WTC11 (cell line): ENCODE results near the gene TBC1D19. TPM values are rescaled to one million over a fixed set of nuclear protein-coding genes. Genes with fewer than 3 reads are reported as not detected.

Experiments
- ATAC-seq: fragments of 200-7000 bp; cut with Tn5 transposase; 2 replicates; pipeline ENCODE4 v1.10.0; 2021; ENCODE audit warnings: mild to moderate bottlenecking, moderate library complexity
- CTCF ChIA-PET: fragments of 300-600 bp; sonication (Branson Sonifier 250); formaldehyde crosslinking; loops from one replicate; lab custom pipeline; 2021; ENCODE audit warnings: antibody characterized with exemption; lab: Charles Lee
- POLR2A ChIA-PET: fragments of 350-600 bp; sonication (Branson Sonifier 250); formaldehyde crosslinking; loops from one replicate; lab custom pipeline; 2021; ENCODE audit warnings: antibody characterized with exemption; lab: Charles Lee
- DNase-seq: peaks from one replicate; pipeline ENCODE4 v3.0.0; 2021; ENCODE audit warnings: low spot score
- H3K27ac Mint-ChIP-seq: 2 replicates; pipeline ENCODE4 v1.8.0; 2021; ENCODE audit warnings: mixed read lengths
- H3K27me3 Mint-ChIP-seq: 2 replicates; pipeline ENCODE4 v1.8.0; 2021; ENCODE audit warnings: low read depth, mild to moderate bottlenecking, moderate library complexity, mixed read lengths
- H3K36me3 Mint-ChIP-seq: 2 replicates; pipeline ENCODE4 v1.8.0; 2021; ENCODE audit warnings: mixed read lengths
- H3K4me1 Mint-ChIP-seq: 2 replicates; pipeline ENCODE4 v1.8.0; 2022; ENCODE audit warnings: mixed read lengths
- H3K4me3 Mint-ChIP-seq: 2 replicates; pipeline ENCODE4 v1.8.0; 2021; ENCODE audit warnings: mild to moderate bottlenecking, moderate library complexity, mixed read lengths
- H3K9me3 Mint-ChIP-seq: 2 replicates; pipeline ENCODE4 v1.8.0; 2021; ENCODE audit warnings: mixed read lengths
- CBFB ChIP-seq: sonication (generic); formaldehyde crosslinking; IDR thresholded peaks from 2 replicates; pipeline ENCODE4 v1.8.1; 2022; ENCODE audit warnings: mild to moderate bottlenecking, low read depth, missing genetic modification reagents
- CREB1 ChIP-seq: sonication (generic); formaldehyde crosslinking; IDR thresholded peaks from 2 replicates; pipeline ENCODE4 v1.8.0; 2023; ENCODE audit warnings: mild to moderate bottlenecking, missing genetic modification reagents
- GTF2I ChIP-seq: fragments of 250-450 bp; sonication (Bioruptor Pico); conservative IDR thresholded peaks from 2 replicates; pipeline ENCODE4 v1.4.0; 2021; ENCODE audit warnings: mild to moderate bottlenecking
- IRF2 ChIP-seq: sonication (generic); formaldehyde crosslinking; IDR thresholded peaks from 2 replicates; pipeline ENCODE4 v1.8.0; 2022; ENCODE audit warnings: low read depth, missing genetic modification reagents, borderline replicate concordance
- NFE2L1 ChIP-seq: sonication (generic); formaldehyde crosslinking; IDR thresholded peaks from 2 replicates; pipeline ENCODE4 v1.8.1; 2023; ENCODE audit warnings: missing genetic modification reagents
- NFYB ChIP-seq: sonication (generic); formaldehyde crosslinking; conservative IDR thresholded peaks from 2 replicates; pipeline ENCODE4 v1.8.0; 2022; ENCODE audit warnings: low read depth, missing genetic modification reagents
- PRRX2 ChIP-seq: fragments of 250-450 bp; sonication (Bioruptor Pico); IDR thresholded peaks from 2 replicates; pipeline ENCODE4 v1.8.0; 2021; ENCODE audit warnings: mild to moderate bottlenecking
- TP53 ChIP-seq: sonication (generic); formaldehyde crosslinking; IDR thresholded peaks from 2 replicates; pipeline ENCODE4 v1.8.1; 2023; ENCODE audit warnings: mild to moderate bottlenecking, missing genetic modification reagents
- ZNF416 ChIP-seq: fragments of 250-450 bp; sonication (Bioruptor Pico); IDR thresholded peaks from 2 replicates; pipeline ENCODE4 v1.9.0; 2021; ENCODE audit warnings: mild to moderate bottlenecking, inconsistent platforms
- total RNA-seq: library from RNA; stranded (reverse); gene quantifications from 3 replicates; pipeline ENCODE4 v1.2.3, GENCODE V29; 2021
- TF ChIP-seq, protein P1 (sequence below): sonication (generic); formaldehyde crosslinking; IDR thresholded peaks from 2 replicates; pipeline ENCODE4 v1.8.0; 2023; ENCODE audit warnings: missing genetic modification reagents, mild to moderate bottlenecking, borderline replicate concordance
- TF ChIP-seq, protein P2 (sequence below): sonication (generic); formaldehyde crosslinking; IDR thresholded peaks from 2 replicates; pipeline ENCODE4 v1.8.1; 2022; ENCODE audit warnings: missing genetic modification reagents, borderline replicate concordance
- TF ChIP-seq, protein P3 (sequence below): fragments of 250-450 bp; sonication (Bioruptor Pico); IDR thresholded peaks from 2 replicates; pipeline ENCODE4 v1.9.0; 2021; ENCODE audit warnings: mild to moderate bottlenecking, borderline replicate concordance
- TF ChIP-seq, protein P4 (sequence below): fragments of 200-600 bp; IDR thresholded peaks from 2 replicates; pipeline ENCODE4 v1.8.0; 2022; ENCODE audit warnings: antibody characterized with exemption
- TF ChIP-seq, protein P5 (sequence below): sonication (generic); formaldehyde crosslinking; IDR thresholded peaks from 2 replicates; pipeline ENCODE4 v1.8.0; 2022; ENCODE audit warnings: mild to moderate bottlenecking, missing genetic modification reagents
- TF ChIP-seq, protein P6 (sequence below): sonication (generic); formaldehyde crosslinking; IDR thresholded peaks from 2 replicates; pipeline ENCODE4 v1.8.0; 2023; ENCODE audit warnings: mild to moderate bottlenecking, missing genetic modification reagents

The TBC1D19 gene
- total RNA-seq, 1 experiment from 2014 or later: 2.1 TPM

DNA sequence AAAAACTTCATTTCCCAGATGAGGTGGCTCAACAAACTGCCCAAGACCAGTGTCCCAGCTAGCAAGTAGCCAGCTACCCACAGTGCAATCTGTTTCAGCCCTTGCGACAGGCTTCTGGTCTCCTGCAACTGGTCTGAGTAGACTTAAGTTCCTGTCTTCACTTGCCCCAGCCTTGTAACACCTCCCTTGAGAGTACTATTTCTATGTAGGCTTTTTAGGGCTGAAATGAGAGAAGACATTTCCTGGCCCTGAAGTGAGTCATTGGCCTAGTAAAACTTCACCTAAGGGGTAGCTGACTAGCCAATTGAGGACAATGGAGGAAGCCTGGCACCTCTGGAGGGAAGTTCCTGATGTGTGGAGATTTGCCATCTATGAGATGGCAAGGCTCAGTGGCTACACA is 196.7 kb downstream of the TBC1D19 start:
- DNase-seq (no peak), ATAC-seq (no peak)
- peaks cover 2% of the 10 kb centered on the region for H3K4me1 Mint-ChIP-seq
- TF ChIP-seq, protein P1, sequence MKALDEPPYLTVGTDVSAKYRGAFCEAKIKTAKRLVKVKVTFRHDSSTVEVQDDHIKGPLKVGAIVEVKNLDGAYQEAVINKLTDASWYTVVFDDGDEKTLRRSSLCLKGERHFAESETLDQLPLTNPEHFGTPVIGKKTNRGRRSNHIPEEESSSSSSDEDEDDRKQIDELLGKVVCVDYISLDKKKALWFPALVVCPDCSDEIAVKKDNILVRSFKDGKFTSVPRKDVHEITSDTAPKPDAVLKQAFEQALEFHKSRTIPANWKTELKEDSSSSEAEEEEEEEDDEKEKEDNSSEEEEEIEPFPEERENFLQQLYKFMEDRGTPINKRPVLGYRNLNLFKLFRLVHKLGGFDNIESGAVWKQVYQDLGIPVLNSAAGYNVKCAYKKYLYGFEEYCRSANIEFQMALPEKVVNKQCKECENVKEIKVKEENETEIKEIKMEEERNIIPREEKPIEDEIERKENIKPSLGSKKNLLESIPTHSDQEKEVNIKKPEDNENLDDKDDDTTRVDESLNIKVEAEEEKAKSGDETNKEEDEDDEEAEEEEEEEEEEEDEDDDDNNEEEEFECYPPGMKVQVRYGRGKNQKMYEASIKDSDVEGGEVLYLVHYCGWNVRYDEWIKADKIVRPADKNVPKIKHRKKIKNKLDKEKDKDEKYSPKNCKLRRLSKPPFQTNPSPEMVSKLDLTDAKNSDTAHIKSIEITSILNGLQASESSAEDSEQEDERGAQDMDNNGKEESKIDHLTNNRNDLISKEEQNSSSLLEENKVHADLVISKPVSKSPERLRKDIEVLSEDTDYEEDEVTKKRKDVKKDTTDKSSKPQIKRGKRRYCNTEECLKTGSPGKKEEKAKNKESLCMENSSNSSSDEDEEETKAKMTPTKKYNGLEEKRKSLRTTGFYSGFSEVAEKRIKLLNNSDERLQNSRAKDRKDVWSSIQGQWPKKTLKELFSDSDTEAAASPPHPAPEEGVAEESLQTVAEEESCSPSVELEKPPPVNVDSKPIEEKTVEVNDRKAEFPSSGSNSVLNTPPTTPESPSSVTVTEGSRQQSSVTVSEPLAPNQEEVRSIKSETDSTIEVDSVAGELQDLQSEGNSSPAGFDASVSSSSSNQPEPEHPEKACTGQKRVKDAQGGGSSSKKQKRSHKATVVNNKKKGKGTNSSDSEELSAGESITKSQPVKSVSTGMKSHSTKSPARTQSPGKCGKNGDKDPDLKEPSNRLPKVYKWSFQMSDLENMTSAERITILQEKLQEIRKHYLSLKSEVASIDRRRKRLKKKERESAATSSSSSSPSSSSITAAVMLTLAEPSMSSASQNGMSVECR: no peak
- TF ChIP-seq ZNF416 (CRISPR knock-in tag): no peak
- TF ChIP-seq, protein P2, sequence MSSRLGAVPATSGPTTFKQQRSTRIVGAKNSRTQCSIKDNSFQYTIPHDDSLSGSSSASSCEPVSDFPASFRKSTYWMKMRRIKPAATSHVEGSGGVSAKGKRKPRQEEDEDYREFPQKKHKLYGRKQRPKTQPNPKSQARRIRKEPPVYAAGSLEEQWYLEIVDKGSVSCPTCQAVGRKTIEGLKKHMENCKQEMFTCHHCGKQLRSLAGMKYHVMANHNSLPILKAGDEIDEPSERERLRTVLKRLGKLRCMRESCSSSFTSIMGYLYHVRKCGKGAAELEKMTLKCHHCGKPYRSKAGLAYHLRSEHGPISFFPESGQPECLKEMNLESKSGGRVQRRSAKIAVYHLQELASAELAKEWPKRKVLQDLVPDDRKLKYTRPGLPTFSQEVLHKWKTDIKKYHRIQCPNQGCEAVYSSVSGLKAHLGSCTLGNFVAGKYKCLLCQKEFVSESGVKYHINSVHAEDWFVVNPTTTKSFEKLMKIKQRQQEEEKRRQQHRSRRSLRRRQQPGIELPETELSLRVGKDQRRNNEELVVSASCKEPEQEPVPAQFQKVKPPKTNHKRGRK: no peak
- TF ChIP-seq NFE2L1 (CRISPR knock-in tag): no peak
- TF ChIP-seq, protein P3, sequence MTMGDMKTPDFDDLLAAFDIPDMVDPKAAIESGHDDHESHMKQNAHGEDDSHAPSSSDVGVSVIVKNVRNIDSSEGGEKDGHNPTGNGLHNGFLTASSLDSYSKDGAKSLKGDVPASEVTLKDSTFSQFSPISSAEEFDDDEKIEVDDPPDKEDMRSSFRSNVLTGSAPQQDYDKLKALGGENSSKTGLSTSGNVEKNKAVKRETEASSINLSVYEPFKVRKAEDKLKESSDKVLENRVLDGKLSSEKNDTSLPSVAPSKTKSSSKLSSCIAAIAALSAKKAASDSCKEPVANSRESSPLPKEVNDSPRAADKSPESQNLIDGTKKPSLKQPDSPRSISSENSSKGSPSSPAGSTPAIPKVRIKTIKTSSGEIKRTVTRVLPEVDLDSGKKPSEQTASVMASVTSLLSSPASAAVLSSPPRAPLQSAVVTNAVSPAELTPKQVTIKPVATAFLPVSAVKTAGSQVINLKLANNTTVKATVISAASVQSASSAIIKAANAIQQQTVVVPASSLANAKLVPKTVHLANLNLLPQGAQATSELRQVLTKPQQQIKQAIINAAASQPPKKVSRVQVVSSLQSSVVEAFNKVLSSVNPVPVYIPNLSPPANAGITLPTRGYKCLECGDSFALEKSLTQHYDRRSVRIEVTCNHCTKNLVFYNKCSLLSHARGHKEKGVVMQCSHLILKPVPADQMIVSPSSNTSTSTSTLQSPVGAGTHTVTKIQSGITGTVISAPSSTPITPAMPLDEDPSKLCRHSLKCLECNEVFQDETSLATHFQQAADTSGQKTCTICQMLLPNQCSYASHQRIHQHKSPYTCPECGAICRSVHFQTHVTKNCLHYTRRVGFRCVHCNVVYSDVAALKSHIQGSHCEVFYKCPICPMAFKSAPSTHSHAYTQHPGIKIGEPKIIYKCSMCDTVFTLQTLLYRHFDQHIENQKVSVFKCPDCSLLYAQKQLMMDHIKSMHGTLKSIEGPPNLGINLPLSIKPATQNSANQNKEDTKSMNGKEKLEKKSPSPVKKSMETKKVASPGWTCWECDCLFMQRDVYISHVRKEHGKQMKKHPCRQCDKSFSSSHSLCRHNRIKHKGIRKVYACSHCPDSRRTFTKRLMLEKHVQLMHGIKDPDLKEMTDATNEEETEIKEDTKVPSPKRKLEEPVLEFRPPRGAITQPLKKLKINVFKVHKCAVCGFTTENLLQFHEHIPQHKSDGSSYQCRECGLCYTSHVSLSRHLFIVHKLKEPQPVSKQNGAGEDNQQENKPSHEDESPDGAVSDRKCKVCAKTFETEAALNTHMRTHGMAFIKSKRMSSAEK (CRISPR knock-in tag): no peak
- TF ChIP-seq, protein P4, sequence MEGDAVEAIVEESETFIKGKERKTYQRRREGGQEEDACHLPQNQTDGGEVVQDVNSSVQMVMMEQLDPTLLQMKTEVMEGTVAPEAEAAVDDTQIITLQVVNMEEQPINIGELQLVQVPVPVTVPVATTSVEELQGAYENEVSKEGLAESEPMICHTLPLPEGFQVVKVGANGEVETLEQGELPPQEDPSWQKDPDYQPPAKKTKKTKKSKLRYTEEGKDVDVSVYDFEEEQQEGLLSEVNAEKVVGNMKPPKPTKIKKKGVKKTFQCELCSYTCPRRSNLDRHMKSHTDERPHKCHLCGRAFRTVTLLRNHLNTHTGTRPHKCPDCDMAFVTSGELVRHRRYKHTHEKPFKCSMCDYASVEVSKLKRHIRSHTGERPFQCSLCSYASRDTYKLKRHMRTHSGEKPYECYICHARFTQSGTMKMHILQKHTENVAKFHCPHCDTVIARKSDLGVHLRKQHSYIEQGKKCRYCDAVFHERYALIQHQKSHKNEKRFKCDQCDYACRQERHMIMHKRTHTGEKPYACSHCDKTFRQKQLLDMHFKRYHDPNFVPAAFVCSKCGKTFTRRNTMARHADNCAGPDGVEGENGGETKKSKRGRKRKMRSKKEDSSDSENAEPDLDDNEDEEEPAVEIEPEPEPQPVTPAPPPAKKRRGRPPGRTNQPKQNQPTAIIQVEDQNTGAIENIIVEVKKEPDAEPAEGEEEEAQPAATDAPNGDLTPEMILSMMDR: no peak
- TF ChIP-seq GTF2I (CRISPR knock-in tag): no peak
- TF ChIP-seq TP53 (CRISPR knock-in tag): no peak
- TF ChIP-seq NFYB (CRISPR knock-in tag): no peak
- TF ChIP-seq PRRX2 (CRISPR knock-in tag): no peak
- TF ChIP-seq, protein P5, sequence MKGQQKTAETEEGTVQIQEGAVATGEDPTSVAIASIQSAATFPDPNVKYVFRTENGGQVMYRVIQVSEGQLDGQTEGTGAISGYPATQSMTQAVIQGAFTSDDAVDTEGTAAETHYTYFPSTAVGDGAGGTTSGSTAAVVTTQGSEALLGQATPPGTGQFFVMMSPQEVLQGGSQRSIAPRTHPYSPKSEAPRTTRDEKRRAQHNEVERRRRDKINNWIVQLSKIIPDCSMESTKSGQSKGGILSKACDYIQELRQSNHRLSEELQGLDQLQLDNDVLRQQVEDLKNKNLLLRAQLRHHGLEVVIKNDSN (CRISPR knock-in tag): no peak
- TF ChIP-seq CREB1 (CRISPR knock-in tag): no peak
- TF ChIP-seq, protein P6, sequence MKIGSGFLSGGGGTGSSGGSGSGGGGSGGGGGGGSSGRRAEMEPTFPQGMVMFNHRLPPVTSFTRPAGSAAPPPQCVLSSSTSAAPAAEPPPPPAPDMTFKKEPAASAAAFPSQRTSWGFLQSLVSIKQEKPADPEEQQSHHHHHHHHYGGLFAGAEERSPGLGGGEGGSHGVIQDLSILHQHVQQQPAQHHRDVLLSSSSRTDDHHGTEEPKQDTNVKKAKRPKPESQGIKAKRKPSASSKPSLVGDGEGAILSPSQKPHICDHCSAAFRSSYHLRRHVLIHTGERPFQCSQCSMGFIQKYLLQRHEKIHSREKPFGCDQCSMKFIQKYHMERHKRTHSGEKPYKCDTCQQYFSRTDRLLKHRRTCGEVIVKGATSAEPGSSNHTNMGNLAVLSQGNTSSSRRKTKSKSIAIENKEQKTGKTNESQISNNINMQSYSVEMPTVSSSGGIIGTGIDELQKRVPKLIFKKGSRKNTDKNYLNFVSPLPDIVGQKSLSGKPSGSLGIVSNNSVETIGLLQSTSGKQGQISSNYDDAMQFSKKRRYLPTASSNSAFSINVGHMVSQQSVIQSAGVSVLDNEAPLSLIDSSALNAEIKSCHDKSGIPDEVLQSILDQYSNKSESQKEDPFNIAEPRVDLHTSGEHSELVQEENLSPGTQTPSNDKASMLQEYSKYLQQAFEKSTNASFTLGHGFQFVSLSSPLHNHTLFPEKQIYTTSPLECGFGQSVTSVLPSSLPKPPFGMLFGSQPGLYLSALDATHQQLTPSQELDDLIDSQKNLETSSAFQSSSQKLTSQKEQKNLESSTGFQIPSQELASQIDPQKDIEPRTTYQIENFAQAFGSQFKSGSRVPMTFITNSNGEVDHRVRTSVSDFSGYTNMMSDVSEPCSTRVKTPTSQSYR (CRISPR knock-in tag): no peak
- TF ChIP-seq CBFB (CRISPR knock-in tag): no peak
- TF ChIP-seq IRF2 (CRISPR knock-in tag): no peak
- H3K4me3 Mint-ChIP-seq: no peak overlapping the region
- no peaks in the 10 kb centered on the region for H3K9me3 Mint-ChIP-seq
- ChIA-PET CTCF (no interaction called here), POLR2A (no interaction called here)
- H3K27me3 Mint-ChIP-seq: no peaks in the 10 kb centered on the region
- H3K27ac Mint-ChIP-seq: no peak overlapping the region
- H3K36me3 Mint-ChIP-seq: no peaks in the 10 kb centered on the region
